Dedifferentiated amniotic fluid mesenchymal stem cell (primary cell): ENCODE measurements around the gene WFIKKN2.
"Not testable (repeated sequence)": the region's sequence is repeated elsewhere in the genome, so short reads cannot be mapped to it uniquely, and the experiment has no call there.

Experiments used
- DNase-seq: peaks from one replicate; pipeline ENCODE4 v3.0.0-alpha.2; 2016; ENCODE audit errors: extremely low spot score

WFIKKN2 gene

DNA sequence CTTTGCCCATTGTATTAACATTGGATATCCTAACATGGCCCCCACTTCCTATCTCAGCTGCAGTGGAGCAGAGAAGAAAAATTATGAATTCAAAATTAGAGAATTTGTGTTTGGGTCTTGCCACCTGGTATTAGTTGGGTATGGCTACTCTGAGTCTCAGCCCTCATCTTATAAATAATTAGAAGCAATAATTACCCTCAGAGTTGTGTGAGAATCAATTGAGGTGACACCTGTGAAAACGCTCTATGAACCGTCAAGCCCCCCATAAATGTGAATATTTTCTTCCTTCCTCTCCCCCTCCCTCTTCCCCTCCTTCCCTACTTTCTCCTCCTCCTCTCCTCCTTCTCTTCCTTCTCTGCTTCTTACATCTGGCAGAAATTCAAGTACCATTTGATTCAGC is 39.7 kb downstream of the WFIKKN2 start:
- DNase-seq: no peak

DNA sequence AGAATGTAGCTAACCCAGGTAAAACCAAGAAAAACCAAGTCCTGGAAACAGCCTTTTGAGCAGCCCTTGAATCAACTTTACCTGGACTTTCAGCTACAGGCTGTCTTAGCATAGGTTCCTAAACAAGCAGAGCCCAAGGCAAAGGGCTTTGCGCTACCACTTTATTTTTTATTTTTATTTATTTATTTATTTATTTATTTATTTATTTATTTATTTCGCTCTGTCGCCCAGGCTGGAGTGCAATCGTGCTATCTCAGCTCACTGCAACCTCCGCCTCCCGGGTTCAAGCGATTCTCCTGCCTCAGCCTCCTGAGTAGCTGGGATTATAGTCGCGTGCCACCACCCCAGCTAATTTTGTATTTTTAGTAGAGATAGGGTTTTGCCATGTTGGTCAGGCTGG is 41.7 kb downstream of the WFIKKN2 start:
- not testable (repeated sequence) for DNase-seq

DNA sequence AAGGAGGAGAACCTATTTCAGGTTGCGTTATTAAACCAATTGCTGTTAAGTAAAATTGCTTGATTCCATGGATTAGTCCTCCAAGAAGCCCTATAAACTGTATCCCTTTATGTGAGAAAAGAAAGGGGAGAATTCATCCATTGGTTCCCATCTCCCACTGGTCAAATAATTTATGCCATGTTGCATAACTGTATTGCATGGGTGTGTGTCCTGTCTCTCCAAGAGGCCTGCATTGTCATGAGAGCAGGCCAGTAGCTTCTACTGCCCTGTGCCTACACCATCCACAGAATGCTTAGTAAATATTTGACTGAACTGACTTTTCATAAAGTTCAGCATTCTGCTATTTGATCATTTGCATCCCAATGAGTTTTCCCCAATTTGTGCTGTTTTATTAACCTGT is 42.5 kb downstream of the WFIKKN2 start:
- DNase-seq: no peak

DNA sequence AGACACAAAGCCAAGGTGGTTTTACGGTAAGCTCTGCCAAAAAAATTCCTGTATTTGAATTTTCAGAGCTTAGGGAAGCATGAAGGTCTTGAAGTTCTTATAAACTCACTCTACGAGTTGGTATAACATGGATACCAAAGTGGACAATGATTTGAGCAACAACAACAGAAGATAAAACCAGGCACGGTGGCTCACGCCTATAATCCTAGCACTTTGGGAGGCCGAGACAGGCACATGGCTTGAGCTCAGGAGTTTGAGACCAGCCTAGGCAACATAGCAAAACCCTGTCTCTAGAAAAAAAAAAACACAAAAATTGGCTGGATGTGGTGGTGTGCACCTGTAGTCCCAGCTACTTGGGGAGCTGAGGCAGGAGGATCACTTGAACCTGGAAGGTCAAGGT is 43.7 kb downstream of the WFIKKN2 start:
- DNase-seq: no peak

DNA sequence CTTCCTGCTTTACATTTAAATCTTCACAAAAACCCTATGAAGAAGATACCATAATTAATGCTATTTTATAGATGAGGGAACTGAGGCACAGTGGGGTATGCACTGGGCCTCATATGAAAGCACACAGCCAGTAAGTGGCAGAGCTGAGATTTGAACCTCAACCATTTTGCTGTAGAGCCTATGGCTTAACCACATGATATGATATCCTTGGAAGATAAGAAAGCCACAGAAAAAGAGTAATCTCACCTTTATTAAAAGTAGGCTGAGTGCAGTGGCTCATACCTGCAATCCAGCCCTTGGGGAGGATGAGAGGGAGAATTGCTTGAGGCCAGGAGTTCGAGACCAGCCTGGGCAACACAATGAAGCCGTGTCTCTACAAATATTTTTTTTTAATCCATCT is 45.8 kb downstream of the WFIKKN2 start:
- DNase-seq: no peak

DNA sequence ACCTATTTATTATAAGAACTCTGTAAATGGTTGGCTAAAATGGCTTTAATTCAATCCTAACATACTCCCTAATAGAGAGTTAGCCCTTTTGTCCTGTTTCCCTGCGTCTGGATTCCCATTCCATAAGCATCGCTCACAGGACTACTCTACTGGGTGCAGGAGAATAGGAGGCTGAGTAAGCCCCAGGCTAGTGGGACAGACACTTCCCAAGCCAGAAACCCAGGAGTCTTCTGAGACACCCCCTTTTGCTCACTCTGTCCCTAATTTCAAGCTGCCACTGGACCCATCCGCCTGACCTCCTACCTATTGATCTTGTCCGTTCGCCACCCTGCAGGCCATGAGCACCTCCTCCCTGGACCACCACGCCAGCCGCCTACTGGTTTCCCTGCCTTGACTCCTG is 47.5 kb downstream of the WFIKKN2 start:
- peak; percentile 49 for DNase-seq

DNA sequence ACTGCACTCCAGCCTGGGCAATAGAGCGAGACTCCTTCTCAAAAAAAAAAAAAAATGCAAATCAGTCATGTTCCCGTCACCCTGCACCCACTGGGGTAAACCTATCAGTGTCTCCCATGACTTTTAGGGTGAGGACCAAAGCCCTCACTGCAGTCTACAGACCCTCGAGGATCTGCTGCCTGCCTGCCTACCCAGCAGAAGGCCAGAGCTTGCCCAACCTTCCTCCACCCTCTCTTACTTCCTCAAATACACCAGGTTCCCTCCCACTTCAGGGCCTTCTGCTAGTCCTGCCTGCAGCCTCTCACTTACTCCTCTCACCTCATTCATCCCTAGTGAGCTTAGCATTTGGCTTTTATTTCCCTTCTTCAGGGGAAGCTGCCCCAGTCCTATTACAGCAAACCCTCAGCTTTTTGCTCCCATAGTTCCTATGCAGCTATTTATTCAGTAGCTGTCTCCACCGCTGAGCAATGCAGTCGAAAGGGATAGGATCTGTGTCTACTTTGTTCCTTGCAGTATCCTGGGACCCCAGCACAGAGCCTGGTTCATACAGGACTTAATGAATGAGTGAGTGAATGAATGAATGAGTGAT is 48.6 kb downstream of the WFIKKN2 start:
- DNase-seq: no peak

DNA sequence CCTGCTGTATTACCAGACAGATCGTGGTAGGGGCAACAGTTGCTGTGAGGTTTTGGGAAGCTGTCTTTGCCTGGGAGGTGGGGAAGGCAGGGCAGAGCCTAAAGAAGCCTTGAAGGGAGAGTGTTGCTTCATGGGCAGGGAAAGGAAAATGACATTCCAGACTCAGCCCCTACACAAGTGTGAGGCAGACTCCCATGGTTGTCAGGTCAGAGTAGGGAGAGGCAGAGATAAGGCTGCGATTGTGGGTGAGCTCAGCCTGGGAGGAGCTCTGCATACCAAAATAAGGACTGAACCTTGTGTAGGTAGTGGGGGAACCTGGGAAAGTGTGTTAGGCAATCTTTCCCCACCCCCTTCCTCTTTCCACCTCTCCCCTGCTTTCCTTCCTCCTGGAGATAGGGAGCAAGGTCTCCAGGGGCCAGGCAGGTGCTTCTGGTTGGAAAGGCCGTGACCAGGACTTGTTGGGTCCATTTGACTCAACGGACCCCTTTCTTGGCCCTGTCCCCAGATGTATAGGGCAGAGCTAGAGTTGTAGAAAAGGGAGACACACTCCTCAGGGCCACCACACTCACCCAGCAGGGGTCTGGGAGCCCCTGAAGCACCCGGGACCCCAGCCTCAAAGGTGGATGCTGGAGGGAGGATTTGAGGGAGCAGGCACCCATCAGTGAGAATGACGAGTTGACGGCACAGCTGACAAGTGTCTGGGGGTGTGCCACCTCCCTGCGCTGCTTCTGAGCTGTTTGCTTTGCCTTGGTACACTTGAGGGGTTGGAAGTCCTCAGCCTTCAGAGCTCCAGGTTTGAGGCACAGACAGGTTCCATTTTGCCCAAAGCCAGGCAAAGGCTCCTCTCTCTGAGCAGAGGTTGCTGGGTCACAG is 49.3 kb downstream of the WFIKKN2 start:
- DNase-seq: no peak

DNA sequence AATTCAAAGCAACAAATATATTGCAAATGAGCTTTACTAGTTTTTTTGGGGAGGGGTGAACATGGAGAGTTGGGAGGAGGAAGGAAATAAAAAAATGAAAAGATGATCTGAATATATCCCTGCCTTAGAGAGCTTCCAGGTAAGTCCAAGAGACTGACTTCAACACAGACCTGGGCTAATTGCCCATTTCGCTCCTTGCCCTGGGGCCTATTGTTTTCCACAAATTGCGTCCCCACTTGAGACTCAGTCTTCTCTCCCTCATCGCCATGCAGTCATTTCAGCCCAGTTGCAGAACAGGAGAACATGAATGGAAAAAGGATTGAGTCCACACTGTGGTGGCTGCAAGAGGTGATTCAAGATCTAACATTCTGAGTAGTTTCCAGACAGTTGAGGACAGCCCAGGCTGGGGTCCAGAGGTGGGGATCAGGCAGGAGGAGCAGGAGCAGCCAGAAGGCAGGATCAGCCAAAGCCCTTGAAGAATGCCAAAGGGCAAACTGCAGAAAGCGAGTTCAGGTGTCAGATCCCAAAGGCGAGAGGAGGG is 52.4 kb downstream of the WFIKKN2 start:
- no peak for DNase-seq

DNA sequence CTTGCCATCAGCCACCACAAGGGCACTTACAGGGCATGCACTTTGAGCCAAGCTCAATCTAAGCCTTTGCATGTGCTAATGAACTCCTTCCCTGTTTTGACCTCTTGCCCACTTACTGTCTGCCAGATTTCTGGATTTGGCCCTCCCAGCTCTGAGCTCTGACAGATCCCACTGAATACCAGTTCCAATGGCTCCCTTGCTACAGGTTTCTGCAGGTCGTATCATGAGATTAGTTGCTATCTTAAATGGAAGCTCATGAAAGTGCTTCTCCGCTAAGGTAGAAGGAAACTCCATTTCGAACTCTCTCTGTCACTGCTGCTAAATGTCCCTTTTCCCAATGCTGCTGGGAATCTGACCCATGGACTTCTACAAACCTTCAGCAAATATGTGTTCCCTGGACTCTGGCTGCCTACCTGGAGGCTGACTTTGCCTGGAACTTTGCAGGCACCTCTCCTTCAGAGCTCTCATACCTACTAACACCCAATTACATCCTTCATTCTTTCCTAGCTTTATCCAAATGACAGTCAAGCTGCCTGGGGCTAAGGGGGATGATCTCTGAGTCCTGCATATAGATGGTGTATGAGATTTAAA is 54.2 kb downstream of the WFIKKN2 start:
- no peak for DNase-seq

DNA sequence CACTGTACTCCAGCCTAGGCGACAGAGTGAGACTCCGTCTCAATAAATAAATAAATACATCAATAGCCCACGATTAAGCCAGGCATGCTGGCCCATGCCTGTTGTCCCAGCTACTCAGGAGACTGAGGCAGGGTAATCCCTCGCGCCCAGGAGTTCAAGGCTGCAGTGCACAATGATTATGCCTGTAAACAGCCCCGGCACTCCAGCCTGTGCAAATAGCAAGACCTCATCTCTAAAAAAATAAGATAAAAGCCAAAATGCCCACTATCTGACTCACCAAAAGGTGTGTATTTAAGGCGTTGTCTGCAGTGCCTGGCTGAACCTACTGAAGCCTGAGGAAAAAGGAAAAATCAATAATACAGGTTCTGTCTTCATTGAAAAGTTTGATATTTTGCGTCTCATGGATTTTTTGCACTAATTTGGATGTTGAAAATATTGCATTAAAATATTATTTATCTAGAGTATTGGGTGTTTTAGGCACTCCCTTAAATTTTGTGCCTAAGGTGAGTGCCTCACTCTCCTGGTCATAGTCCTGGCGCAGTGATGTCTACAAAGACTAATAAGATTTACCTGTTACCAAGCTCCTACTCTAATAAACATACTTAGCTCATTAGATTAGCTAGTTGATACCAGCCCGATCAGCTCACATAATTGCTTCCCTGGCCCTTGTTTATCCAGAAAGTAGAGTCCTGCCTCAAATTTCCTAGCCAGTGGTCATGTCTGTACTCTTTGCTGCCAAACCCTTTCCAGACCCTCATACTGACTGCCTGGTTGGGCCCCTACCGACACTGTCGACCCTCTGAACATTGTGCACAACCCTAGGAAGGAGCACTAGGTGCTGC is 55.5 kb downstream of the WFIKKN2 start:
- DNase-seq: no peak

DNA sequence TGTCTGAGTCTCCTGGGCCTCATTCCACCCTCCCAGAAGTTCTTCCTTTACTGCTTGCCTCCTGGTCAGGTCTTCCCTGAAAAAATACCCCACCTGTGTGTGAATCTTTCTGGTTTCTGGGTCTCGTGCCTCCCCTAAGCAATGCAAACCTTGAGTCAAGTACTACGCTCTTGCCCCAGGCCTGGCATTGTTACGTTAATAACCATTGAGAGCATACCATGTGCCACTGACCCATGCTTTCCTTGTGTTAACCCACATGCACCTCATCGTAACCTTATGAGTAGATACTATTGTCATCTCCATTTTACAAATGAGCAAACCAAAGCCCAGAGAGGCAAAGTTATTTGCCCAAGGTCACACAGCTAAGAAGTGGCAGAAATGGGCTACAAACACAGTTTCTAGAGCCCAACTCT is 56.2 kb downstream of the WFIKKN2 start:
- DNase-seq: no peak
